Brain microvascular endothelial cell (primary cell): ENCODE data around the gene RHOF.
A peak's percentile ranks its signal among the peaks of the same experiment; 100 is the strongest.

ENCODE experiments used
- DNase-seq: peaks from one replicate; pipeline ENCODE4 v3.0.0-alpha.2; 2020
- H3K27ac ChIP-seq: fragments of 250-450 bp; sonication (Bioruptor Pico); 2 replicates; pipeline ENCODE4 v1.5.1; 2020; ENCODE audit warnings: mild to moderate bottlenecking, moderate library complexity
- H3K27me3 ChIP-seq: fragments of 250-450 bp; sonication (Bioruptor Pico); replicated peaks from 2 replicates; pipeline ENCODE4 v1.5.1; 2020; ENCODE audit warnings: mild to moderate bottlenecking
- H3K36me3 ChIP-seq: fragments of 250-450 bp; sonication (Bioruptor Pico); replicated peaks from 2 replicates; pipeline ENCODE4 v1.5.1; 2020; ENCODE audit warnings: mild to moderate bottlenecking
- H3K4me3 ChIP-seq: 2 replicates; pipeline ENCODE4 v1.5.1; 2011; ENCODE audit warnings: low read depth, mild to moderate bottlenecking, control low read depth, low read length, moderate library complexity
- CTCF ChIP-seq: IDR thresholded peaks from 2 replicates; pipeline ENCODE4 v1.5.1; 2011; ENCODE audit warnings: low read depth, mild to moderate bottlenecking, moderate library complexity, low read length, control low read depth, inconsistent platforms; ENCODE audit errors: missing control alignments
- in situ Hi-C: cut with HindIII; loops from 2 replicates; pipeline ENCODE4 v1.10.0; 2017; ENCODE audit warnings: low sequenced_read_pairs, low pct_ligation_motif_present

The RHOF gene

GRCh38 chr12:121812320-121812871 is 18.9 kb upstream of the RHOF start:
- no peak for TF ChIP-seq CTCF
- in situ Hi-C loops, result no loop called here
- H3K27me3 ChIP-seq, result no peaks in the 10 kb centered on the region
- H3K4me3 ChIP-seq, result peak overlapping the region; percentile 65
- H3K36me3 ChIP-seq, result peaks cover 73% of the 10 kb centered on the region
- H3K27ac ChIP-seq, result no peak overlapping the region
- DNase-seq, result peak; percentile 56

- peak; percentile 52 for TF ChIP-seq CTCF
- no peaks in the 10 kb centered on the region for H3K27me3 ChIP-seq
- peak; percentile 29 for DNase-seq
- in situ Hi-C loops, result no loop called here
- peaks cover 66% of the 10 kb centered on the region for H3K36me3 ChIP-seq
- peak overlapping the region; percentile 65 for H3K4me3 ChIP-seq
- H3K27ac ChIP-seq, result peak overlapping the region; percentile 2
These were observed 18.2 kb upstream of the RHOF start for GRCh38 chr12:121811434-121812319.

GRCh38 chr12:121810833-121811433 is 17.4 kb upstream of the RHOF start:
- Histone ChIP-seq H3K4me3 (peak overlapping the region; percentile 65), H3K27ac (no peak overlapping the region), H3K27me3 (no peaks in the 10 kb centered on the region), H3K36me3 (peaks cover 61% of the 10 kb centered on the region)
- in situ Hi-C loops, result no loop called here
- no peak for TF ChIP-seq CTCF
- no peak for DNase-seq

GRCh38 chr12:121810234-121810817 is 16.8 kb upstream of the RHOF start:
- H3K36me3 ChIP-seq, result peaks cover 59% of the 10 kb centered on the region
- no peak for DNase-seq
- no peak for TF ChIP-seq CTCF
- no peak overlapping the region for H3K27ac ChIP-seq
- in situ Hi-C loops, result no loop called here
- H3K4me3 ChIP-seq, result no peak overlapping the region
- H3K27me3 ChIP-seq, result no peaks in the 10 kb centered on the region

- no peak overlapping the region for H3K27ac ChIP-seq
These were observed 16.2 kb upstream of the RHOF start for GRCh38 chr12:121809712-121810116.

More at GRCh38 chr12:121809712-121810116, 16.2 kb upstream of the RHOF start:
- Histone ChIP-seq H3K27me3 (no peaks in the 10 kb centered on the region), H3K36me3 (peaks cover 52% of the 10 kb centered on the region), H3K4me3 (no peak overlapping the region)
- no peak for DNase-seq
- no peak for TF ChIP-seq CTCF
- in situ Hi-C loops, result no loop called here
